ENCODE data around the gene OR10G7. TPM values are rescaled to one million over a fixed set of nuclear protein-coding genes. Genes with fewer than 3 reads are reported as not detected.
"Not testable (repeated sequence)": the region's sequence is repeated elsewhere in the genome, so short reads cannot be mapped to it uniquely, and the experiment has no call there.

OR10G7 gene
- total RNA-seq, 1 experiment from 2014 or later, result not detected

DNA sequence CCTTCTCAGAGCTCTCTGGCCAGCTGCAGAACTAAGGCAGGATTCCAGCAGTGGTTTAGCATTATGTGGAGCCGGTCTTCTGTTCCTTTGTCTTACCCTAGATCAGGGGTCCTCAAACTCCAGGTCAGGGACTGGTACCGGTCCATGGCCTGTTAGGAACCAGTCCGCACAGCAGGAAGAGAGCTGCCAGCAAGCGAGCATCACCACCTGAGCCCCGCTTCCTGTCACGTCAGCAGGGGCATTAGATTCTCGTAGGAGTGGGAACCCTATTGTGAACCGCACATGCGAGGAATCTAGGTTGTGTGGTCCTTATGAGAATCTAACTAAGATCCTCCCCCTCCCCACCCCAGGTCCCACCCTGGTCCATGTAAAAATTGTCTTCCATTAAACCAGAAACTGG is 1.6 kb downstream of the OR10G7 start:
- DNase-seq (ENCODE audit: low read depth), result no peak

DNA sequence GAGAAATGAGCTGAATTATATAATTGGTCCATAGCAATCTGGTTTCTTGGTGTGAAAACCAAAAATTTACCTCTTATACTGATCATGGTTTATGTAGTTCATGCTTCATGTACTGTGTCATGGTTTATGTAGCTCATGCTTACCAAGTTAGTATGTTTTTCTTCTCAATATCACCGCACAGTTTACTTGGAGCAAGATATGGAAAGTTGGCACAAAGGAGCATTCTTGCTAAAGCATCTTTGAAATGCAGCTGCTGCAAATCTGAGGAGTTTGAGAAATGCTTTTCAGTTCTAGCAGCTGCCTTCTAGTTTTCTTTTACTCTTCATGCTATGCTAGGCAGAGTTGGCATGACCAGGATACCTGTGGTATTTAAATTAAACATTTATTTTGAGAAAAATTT is 4.5 kb downstream of the OR10G7 start:
- no peak for DNase-seq (ENCODE audit: low read depth)

- no peak for DNase-seq (ENCODE audit: low read depth)
Measured at GRCh38 chr11:124026498-124026897, 14.6 kb downstream of the OR10G7 start, which contains the start of gene OR10G8. Gene OR10G8, plus strand, starts transcription at chr11:124026798. Its CDS starts 2,825 bp downstream, at chr11:124029623.

DNA sequence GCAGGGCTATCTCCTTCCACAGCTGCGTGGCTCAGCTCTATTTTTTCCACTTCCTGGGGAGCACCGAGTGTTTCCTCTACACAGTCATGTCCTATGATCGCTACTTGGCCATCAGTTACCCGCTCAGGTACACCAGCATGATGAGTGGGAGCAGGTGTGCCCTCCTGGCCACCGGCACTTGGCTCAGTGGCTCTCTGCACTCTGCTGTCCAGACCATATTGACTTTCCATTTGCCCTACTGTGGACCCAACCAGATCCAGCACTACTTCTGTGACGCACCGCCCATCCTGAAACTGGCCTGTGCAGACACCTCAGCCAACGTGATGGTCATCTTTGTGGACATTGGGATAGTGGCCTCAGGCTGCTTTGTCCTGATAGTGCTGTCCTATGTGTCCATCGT is 25.3 kb downstream of the OR10G7 start:
- not testable (repeated sequence) for DNase-seq (ENCODE audit: low read depth)

GRCh38 chr11:124012697-124013096 is 28.4 kb downstream of the OR10G7 start, which contains the start of gene OR10G4:
Gene OR10G4, plus strand, starts transcription at chr11:124012997. Its CDS starts 2,578 bp downstream, at chr11:124015575.
- DNase-seq (ENCODE audit: low read depth), result no peak

DNA sequence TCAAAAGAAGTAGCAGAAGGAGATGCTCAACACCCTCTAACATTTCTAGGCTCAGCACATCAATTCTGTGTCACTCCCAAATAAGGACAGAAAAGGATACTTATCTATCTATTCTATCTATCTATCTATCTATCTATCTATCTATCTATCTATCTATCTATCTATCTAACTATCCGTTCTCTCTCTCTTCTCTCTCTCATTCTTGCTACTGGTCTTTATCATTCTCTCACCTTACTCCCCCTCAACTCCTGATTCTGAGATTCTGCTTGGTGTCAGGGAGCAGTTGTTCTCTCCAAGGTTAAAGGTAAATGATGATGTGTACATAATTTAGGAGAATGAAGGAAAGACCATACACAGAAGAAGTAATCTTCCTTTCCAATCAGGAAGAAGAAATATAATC is 46.0 kb downstream of the OR10G7 start, which contains the start of gene OR10G6:
Gene OR10G6 (minus strand): TSS at position 43 of the 400 bp plus-strand sequence. CDS start 0 bp downstream, at position 43.
- DNase-seq (ENCODE audit: low read depth), result no peak

Other genes starting within 250 kb of the OR10G7 start
- gene OR6M1, start 235.0 kb downstream of the OR10G7 start, total RNA-seq (2014; rRNA removed; shearing (Covaris generic)), result not detected in 2 replicates
- not detected in 2 replicates for gene TMEM225, start 155.7 kb downstream of the OR10G7 start, total RNA-seq (2014; rRNA removed; shearing (Covaris generic))
- gene OR8D4, start 139.2 kb downstream of the OR10G7 start, total RNA-seq (2014; rRNA removed; shearing (Covaris generic)), result not detected in 2 replicates
- gene OR4D5, start 101.7 kb downstream of the OR10G7 start, total RNA-seq (2014; rRNA removed; shearing (Covaris generic)), result not detected in 2 replicates
- gene OR6T1, start 97.5 kb downstream of the OR10G7 start, total RNA-seq (2014; rRNA removed; shearing (Covaris generic)), result not detected in 2 replicates
- not detected in 2 replicates for gene OR10S1, start 63.5 kb downstream of the OR10G7 start, total RNA-seq (2014; rRNA removed; shearing (Covaris generic))
- gene OR10G6, start 46.2 kb downstream of the OR10G7 start, total RNA-seq (2014; rRNA removed; shearing (Covaris generic)), result not detected in 2 replicates
- gene OR10G4, start 28.3 kb downstream of the OR10G7 start, total RNA-seq (2014; rRNA removed; shearing (Covaris generic)), result not detected in 2 replicates
- gene OR10G9, start 18.3 kb downstream of the OR10G7 start, total RNA-seq (2014; rRNA removed; shearing (Covaris generic)), result not detected in 2 replicates
- not detected in 2 replicates for gene OR10G8, start 14.5 kb downstream of the OR10G7 start, total RNA-seq (2014; rRNA removed; shearing (Covaris generic))
- 0.39 and 1.8 TPM in 2 replicates for gene VWA5A, start 74.1 kb upstream of the OR10G7 start, total RNA-seq (2014; rRNA removed; shearing (Covaris generic))
- gene OR10D3, start 142.0 kb upstream of the OR10G7 start, total RNA-seq (2014; rRNA removed; shearing (Covaris generic)), result not detected in 2 replicates
- gene OR8G1, start 199.8 kb upstream of the OR10G7 start, total RNA-seq (2014; rRNA removed; shearing (Covaris generic)), result not detected in 2 replicates
- not detected in 2 replicates for gene OR8G5, start 215.1 kb upstream of the OR10G7 start, total RNA-seq (2014; rRNA removed; shearing (Covaris generic))